DND-41 (cell line): ENCODE measurements around the gene NAA80.

ENCODE experiments used
- ATAC-seq: fragments of 200-7000 bp; cut with Tn5 transposase; 3 replicates; pipeline ENCODE4 v1.9.1; 2021; ENCODE audit warnings: low read depth; ENCODE audit not compliant: insufficient read depth
- DNase-seq: peaks from one replicate; pipeline ENCODE4 v3.0.0-alpha.2; 2020
- H2AFZ ChIP-seq: 2 replicates; pipeline ENCODE4 v1.6.0; 2012; ENCODE audit warnings: low read depth, low read length
- H3K27ac ChIP-seq: 2 replicates; pipeline ENCODE4 v1.5.1; 2012; ENCODE audit warnings: low read length, inconsistent platforms
- H3K27me3 ChIP-seq: fragments of 200-600 bp; sonication (generic); 2 replicates; pipeline ENCODE4 v1.6.0; 2012; ENCODE audit warnings: low read length, mild to moderate bottlenecking, inconsistent platforms; ENCODE audit not compliant: insufficient read depth, poor library complexity
- H3K36me3 ChIP-seq: 2 replicates; pipeline ENCODE4 v1.5.1; 2012; ENCODE audit warnings: low read length, inconsistent platforms; ENCODE audit not compliant: insufficient read depth
- H3K4me1 ChIP-seq: 2 replicates; pipeline ENCODE4 v1.5.1; 2012; ENCODE audit warnings: mild to moderate bottlenecking, low read length; ENCODE audit not compliant: insufficient read depth
- H3K4me2 ChIP-seq: 2 replicates; pipeline ENCODE4 v1.6.0; 2012; ENCODE audit warnings: mild to moderate bottlenecking, moderate library complexity, low read length, inconsistent platforms; ENCODE audit not compliant: insufficient read depth
- H3K4me3 ChIP-seq, 2 experiments: fragments of 200-600 bp in 1 of 2; shearing (Covaris generic) in 1 of 2; 2 replicates each; pipeline ENCODE4 v1.5.1; 2012 to 2016; ENCODE audit warnings: inconsistent platforms in 2 of 2, low read length in 2 of 2, mild to moderate bottlenecking in 2 of 2, low read depth in 1 of 2, moderate library complexity in 1 of 2
- H3K79me2 ChIP-seq: 2 replicates; pipeline ENCODE4 v1.6.0; 2012; ENCODE audit warnings: low read length, inconsistent platforms; ENCODE audit not compliant: insufficient read depth
- H3K9ac ChIP-seq: 2 replicates; pipeline ENCODE4 v1.6.0; 2012; ENCODE audit warnings: low read depth, mild to moderate bottlenecking, inconsistent platforms, low read length, moderate library complexity
- H3K9me3 ChIP-seq: 2 replicates; pipeline ENCODE4 v1.5.1; 2012; ENCODE audit warnings: low read length, moderate library complexity, mild to moderate bottlenecking, inconsistent platforms; ENCODE audit not compliant: insufficient read depth, severe bottlenecking
- H4K20me1 ChIP-seq: 2 replicates; pipeline ENCODE4 v1.6.0; 2012; ENCODE audit warnings: low read length; ENCODE audit not compliant: insufficient read depth
- CTCF ChIP-seq: IDR thresholded peaks from 2 replicates; pipeline ENCODE4 v1.5.1; 2012; ENCODE audit warnings: borderline replicate concordance, low read length, moderate library complexity, mild to moderate bottlenecking; ENCODE audit not compliant: poor library complexity, severe bottlenecking; ENCODE audit errors: extremely low read depth
- EZH2 ChIP-seq: IDR thresholded peaks from 3 replicates; pipeline ENCODE4 v1.6.1; 2012; ENCODE audit warnings: borderline replicate concordance, low read depth, mild to moderate bottlenecking, moderate library complexity, low read length, inconsistent platforms; ENCODE audit not compliant: severe bottlenecking

Gene NAA80

GRCh38 chr3:50278880-50279224 lies 20.4 kb downstream of the NAA80 start, which contains the start of gene LSMEM2:
Gene LSMEM2, plus strand, starts transcription at chr3:50279087. Its CDS starts 27 bp downstream, at chr3:50279114.
- H3K9ac ChIP-seq: no peak within 1 kb of the TSS
- H4K20me1 ChIP-seq: no peaks in the 10 kb centered on the region
- H3K9me3 ChIP-seq: no peaks in the 10 kb centered on the region
- no peaks in the 10 kb centered on the region for H3K36me3 ChIP-seq
- H3K4me2 ChIP-seq: no peak within 1 kb of the TSS
- TF ChIP-seq EZH2 (no peak), CTCF (no peak)
- no peaks in the 10 kb centered on the region for H3K79me2 ChIP-seq
- H3K27ac ChIP-seq: no peak within 1 kb of the TSS
- H2AFZ ChIP-seq: no peak within 1 kb of the TSS
- ATAC-seq (no peak), DNase-seq (no peak)
- no peaks in the 10 kb centered on the region for H3K4me1 ChIP-seq
- peaks cover 24% of the 10 kb centered on the region for H3K27me3 ChIP-seq
- no peak within 1 kb of the TSS for H3K4me3 ChIP-seq

- peaks cover 24% of the 10 kb centered on the region for H3K27me3 ChIP-seq
- peaks cover under 1% of the 10 kb centered on the region; the same call in 1 of the 2 replicates for H3K4me1 ChIP-seq
- H3K9ac ChIP-seq: no peak overlapping the region
- no peaks in the 10 kb centered on the region for H3K9me3 ChIP-seq
- no peaks in the 10 kb centered on the region for H4K20me1 ChIP-seq
- ATAC-seq (no peak), DNase-seq (no peak)
- H3K4me3 ChIP-seq: no peak overlapping the region
- no peaks in the 10 kb centered on the region for H3K79me2 ChIP-seq
- H3K4me2 ChIP-seq: no peak overlapping the region
- H3K27ac ChIP-seq: no peak overlapping the region
- H2AFZ ChIP-seq: no peak overlapping the region
- no peaks in the 10 kb centered on the region for H3K36me3 ChIP-seq
- TF ChIP-seq EZH2: no peak
- TF ChIP-seq CTCF: no peak
Measured at GRCh38 chr3:50278123-50278879, 20.9 kb downstream of the NAA80 start.

GRCh38 chr3:50276762-50277101 lies 22.5 kb downstream of the NAA80 start:
- TF ChIP-seq CTCF (no peak), EZH2 (no peak)
- no peak overlapping the region for H3K4me2 ChIP-seq
- ATAC-seq: no peak
- H3K4me1 ChIP-seq: peaks cover 8% of the 10 kb centered on the region
- H3K9me3 ChIP-seq: no peaks in the 10 kb centered on the region
- H3K27ac ChIP-seq: no peak overlapping the region
- H3K79me2 ChIP-seq: no peaks in the 10 kb centered on the region
- no peak overlapping the region for H2AFZ ChIP-seq
- H4K20me1 ChIP-seq: no peaks in the 10 kb centered on the region
- H3K27me3 ChIP-seq: peaks cover 24% of the 10 kb centered on the region
- DNase-seq: no peak
- no peak overlapping the region for H3K9ac ChIP-seq
- H3K36me3 ChIP-seq: no peaks in the 10 kb centered on the region
- no peak overlapping the region for H3K4me3 ChIP-seq
